GM08714 (cell line): ENCODE results near the gene ERGIC2.
"Not testable (repeated sequence)": the region's sequence is repeated elsewhere in the genome, so short reads cannot be mapped to it uniquely, and the experiment has no call there.

Experiments
- H3K4me3 ChIP-seq: fragments of 200-500 bp; sonication (Bioruptor generic); 2 replicates; pipeline ENCODE4 v1.5.1; 2014; ENCODE audit warnings: mild to moderate bottlenecking, low read length, inconsistent platforms
- ZNF274 ChIP-seq: IDR thresholded peaks from 2 replicates; pipeline ENCODE4 v1.6.1; 2012; ENCODE audit warnings: mild to moderate bottlenecking, low read depth, low read length

The ERGIC2 gene

DNA sequence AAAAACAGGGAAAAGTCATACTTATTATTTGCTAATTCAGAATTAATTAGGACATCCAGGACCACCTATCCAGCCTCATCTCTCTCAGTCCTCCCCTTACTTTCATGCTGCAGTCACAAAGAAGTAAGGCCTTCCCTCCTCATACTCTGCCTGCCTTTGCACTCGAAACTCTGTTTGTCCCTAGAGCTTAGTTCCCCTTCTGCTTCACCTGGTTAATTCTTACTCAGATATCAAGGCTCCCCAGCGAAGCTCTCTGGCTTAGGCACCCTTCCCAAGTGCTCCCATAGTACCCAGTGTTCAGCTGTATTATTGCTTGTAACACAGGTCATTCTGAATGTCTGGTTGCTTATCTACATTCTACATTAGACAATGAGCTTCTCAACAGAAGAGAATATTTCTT is 81.3 kb downstream of the ERGIC2 start:
- no peak overlapping the region for H3K4me3 ChIP-seq
- TF ChIP-seq ZNF274, result no peak

GRCh38 chr12:29291226-29291625 is 89.7 kb downstream of the ERGIC2 start:
- TF ChIP-seq ZNF274, result no peak
- H3K4me3 ChIP-seq, result no peak overlapping the region

DNA sequence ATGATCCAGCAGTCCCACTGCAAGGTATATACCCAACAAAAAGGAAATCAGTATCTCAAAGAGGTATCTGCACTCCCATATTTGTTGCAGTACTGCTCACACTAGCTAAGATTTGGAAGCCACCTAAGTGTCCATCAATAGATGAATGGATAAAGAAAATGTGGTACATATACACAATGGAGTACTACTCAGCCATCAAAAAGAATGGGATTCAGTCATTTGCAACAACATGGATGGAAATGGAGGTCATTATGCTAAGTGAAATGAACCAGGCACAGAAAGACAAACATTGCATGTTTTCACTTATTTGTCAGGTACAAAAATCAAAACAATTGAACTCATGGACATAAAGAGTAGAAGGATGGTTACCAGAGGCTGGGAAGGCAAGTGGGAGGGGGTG is 90.5 kb downstream of the ERGIC2 start:
- not testable (repeated sequence) for H3K4me3 ChIP-seq

DNA sequence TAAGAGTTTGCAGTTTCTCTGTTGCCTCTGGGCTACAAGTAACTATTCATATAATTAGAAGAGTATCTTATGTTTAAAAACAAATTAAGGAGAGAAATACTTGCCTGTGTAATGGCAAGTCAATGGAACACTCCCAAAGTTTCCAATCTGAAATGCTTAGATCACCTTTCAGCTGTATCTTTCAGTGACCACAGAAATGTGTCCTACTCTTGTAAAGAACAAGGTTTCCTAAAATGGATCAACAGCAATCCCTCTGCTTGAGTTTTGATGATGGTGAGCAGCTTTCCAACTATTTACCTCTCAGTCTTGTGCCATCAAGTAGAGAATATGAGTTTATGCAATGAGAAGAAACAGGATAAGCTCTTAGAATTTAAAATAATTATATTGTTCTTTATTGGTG is 92.9 kb downstream of the ERGIC2 start:
- H3K4me3 ChIP-seq, result no peak overlapping the region
- TF ChIP-seq ZNF274, result no peak

DNA sequence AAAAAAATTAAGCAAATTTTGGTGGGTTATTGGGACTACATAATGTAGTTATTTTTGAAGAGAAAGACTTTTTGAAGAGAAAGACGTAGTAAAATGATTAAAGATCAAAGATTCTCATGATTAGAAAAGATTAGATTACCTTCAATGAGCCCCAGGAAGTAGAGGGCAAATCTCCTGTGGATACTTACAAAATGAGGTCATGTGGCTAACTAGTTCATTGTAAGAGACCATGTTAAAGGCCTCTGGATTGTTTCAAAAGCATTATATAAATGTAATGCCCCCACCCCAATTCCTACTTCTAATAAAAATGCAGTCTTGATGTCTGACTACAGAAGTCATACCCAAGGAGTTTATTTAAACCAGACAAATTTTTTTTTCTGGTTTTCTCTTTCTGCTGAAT is 93.3 kb downstream of the ERGIC2 start:
- TF ChIP-seq ZNF274, result no peak

More for the DNA sequence above, 93.3 kb downstream of the ERGIC2 start:
- no peak overlapping the region for H3K4me3 ChIP-seq
